NOMO-1 treated with dmso at 0.1 percent for 144 hours (cell line): ENCODE results near the gene RCE1.

Source experiments
- DNase-seq: peaks from one replicate; lab custom pipeline; 2025; ENCODE audit not compliant: unreplicated experiment; lab: John Stamatoyannopoulos, UW

The RCE1 gene

GRCh38 chr11:66884443-66884842 is 41.2 kb downstream of the RCE1 start:
- DNase-seq, result no peak

GRCh38 chr11:66885469-66885868 is 42.2 kb downstream of the RCE1 start:
- DNase-seq, result no peak

- no peak for DNase-seq
These were observed 42.8 kb downstream of the RCE1 start for GRCh38 chr11:66885950-66886440.

- no peak for DNase-seq
These were observed 43.5 kb downstream of the RCE1 start for GRCh38 chr11:66886671-66887221.

- DNase-seq, result no peak
These were observed 44.3 kb downstream of the RCE1 start for GRCh38 chr11:66887526-66887925.

- no peak for DNase-seq
These were observed 45.0 kb downstream of the RCE1 start for GRCh38 chr11:66888282-66888681.

GRCh38 chr11:66889960-66890359 is 46.7 kb downstream of the RCE1 start:
- no peak for DNase-seq

- peak; percentile 54 for DNase-seq
These were observed 48.8 kb downstream of the RCE1 start for GRCh38 chr11:66891851-66892660.

- DNase-seq, result no peak
These were observed 49.7 kb downstream of the RCE1 start for GRCh38 chr11:66892911-66893310.

GRCh38 chr11:66894141-66894540 is 50.9 kb downstream of the RCE1 start:
- DNase-seq, result no peak
